Right atrium auricular region (tissue), 2 donors: ENCODE data around the gene FGF10. TPM values are rescaled to one million over a fixed set of nuclear protein-coding genes. Genes with fewer than 3 reads are reported as not detected.

Source experiments
- DNase-seq: peaks from one replicate; pipeline ENCODE4 v3.0.0-alpha.2; 2019; ENCODE audit warnings: low spot score
- H3K27ac ChIP-seq, 2 donors: fragments of 200-600 bp; sonication (generic); 1 replicate in 1 of 2; 2 replicates in 1 of 2; pipeline ENCODE4 v1.5.1; 2016 to 2019
- H3K27me3 ChIP-seq, 2 donors: fragments of 200-600 bp; sonication (generic); one replicate each; pipeline versions ENCODE4 v1.5.1 to v1.6.0; 2017 to 2019
- H3K36me3 ChIP-seq: fragments of 200-600 bp; sonication (generic); one replicate; pipeline ENCODE4 v1.5.1; 2016
- H3K4me1 ChIP-seq, 2 donors: fragments of 200-600 bp; sonication (generic); one replicate each; pipeline versions ENCODE4 v1.5.1 to v1.6.0; 2017 to 2019
- H3K4me3 ChIP-seq, 2 donors: fragments of 200-600 bp; sonication (generic); 1 replicate in 1 of 2; 2 replicates in 1 of 2; pipeline ENCODE4 v1.5.1; 2017 to 2019; ENCODE audit warnings: mild to moderate bottlenecking in 1 of 2, moderate library complexity in 1 of 2
- H3K9me3 ChIP-seq, 2 donors: fragments of 200-600 bp; sonication (generic); one replicate each; pipeline ENCODE4 v1.5.1; 2019
- CTCF ChIP-seq, 2 donors: fragments of 200-600 bp; sonication (generic); IDR thresholded peaks; one replicate each; pipeline ENCODE4 v1.5.1; 2019; ENCODE audit warnings: antibody characterized with exemption in 2 of 2
- total RNA-seq, 2 donors: library from RNA; depleted of rRNA; stranded (reverse); fragments of >200 nt; gene quantifications; one replicate each; pipeline ENCODE4 v1.1.0, GENCODE V29; 2016

FGF10 gene
- total RNA-seq, 2 donors from 2014 or later = 0.19 to 0.75 TPM

- TF ChIP-seq CTCF (IDR thresholded peaks at IDR 0.05) = no peak
- DNase-seq = peak; percentile 61
- H3K27ac ChIP-seq = no peak overlapping the region
- H3K36me3 ChIP-seq = no peaks in the 10 kb centered on the region
- no peaks in the 10 kb centered on the region for H3K4me1 ChIP-seq
- no peaks in the 10 kb centered on the region for H3K27me3 ChIP-seq
- H3K9me3 ChIP-seq = peaks cover 0 to 10% of the 10 kb centered on the region in 2 donors
- no peak overlapping the region for H3K4me3 ChIP-seq
Observed at GRCh38 chr5:44294516-44294915, 94.7 kb downstream of the FGF10 start.

DNA sequence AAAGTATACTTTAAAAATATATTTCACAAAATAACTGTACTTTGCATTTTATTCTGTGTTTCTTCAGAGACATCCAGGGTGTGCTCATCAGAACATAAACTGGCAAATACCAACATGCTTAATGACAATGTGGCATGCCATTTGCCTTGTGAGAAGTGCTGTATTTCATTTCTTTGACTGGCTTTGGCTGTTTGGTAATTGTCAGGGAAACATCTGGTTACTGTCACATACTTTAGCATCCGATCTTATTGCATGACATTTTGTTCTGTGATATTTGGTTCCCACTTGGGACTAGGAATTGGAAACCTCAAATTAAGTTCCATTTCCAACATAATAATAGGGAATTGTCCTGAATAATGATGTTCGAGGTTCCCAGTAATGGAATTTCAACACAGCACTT, 96.5 kb downstream of the FGF10 start:
- Histone ChIP-seq H3K36me3 (no peaks in the 10 kb centered on the region), H3K4me3 (no peak overlapping the region), H3K27ac (no peak overlapping the region), H3K27me3 (no peaks in the 10 kb centered on the region), H3K4me1 (no peaks in the 10 kb centered on the region), H3K9me3 (peaks cover 0 to 13% of the 10 kb centered on the region in 2 donors)
- no peak for TF ChIP-seq CTCF (IDR thresholded peaks at IDR 0.05)
- DNase-seq = no peak

DNA sequence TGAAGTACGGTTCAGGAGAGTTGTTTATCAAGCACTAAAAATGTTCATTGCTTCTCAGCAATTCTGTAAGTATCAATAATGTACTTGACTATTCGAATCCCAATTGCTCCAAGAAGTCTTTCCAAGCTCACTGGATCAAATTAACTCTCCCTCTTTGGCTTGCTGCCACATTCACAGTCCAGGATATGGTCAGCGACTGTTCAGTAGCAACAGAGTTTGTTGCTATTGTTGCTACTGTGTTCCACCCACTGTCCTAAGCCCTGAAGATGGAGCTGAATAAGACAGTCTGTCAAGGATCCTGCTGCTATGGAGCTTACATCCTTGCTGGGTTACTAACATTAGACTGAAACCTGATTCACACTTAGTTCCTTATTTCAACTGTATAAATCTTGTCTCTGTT, 110.8 kb downstream of the FGF10 start:
- Histone ChIP-seq H3K4me3 (no peak overlapping the region), H3K4me1 (no peaks in the 10 kb centered on the region), H3K27ac (no peak overlapping the region), H3K27me3 (no peaks in the 10 kb centered on the region), H3K36me3 (no peaks in the 10 kb centered on the region), H3K9me3 (no peaks in the 10 kb centered on the region)
- TF ChIP-seq CTCF (IDR thresholded peaks at IDR 0.05) = no peak
- DNase-seq = no peak

GRCh38 chr5:44275908-44276307, 113.3 kb downstream of the FGF10 start:
- Histone ChIP-seq H3K36me3 (no peaks in the 10 kb centered on the region), H3K9me3 (no peaks in the 10 kb centered on the region), H3K27ac (no peak overlapping the region), H3K27me3 (no peaks in the 10 kb centered on the region), H3K4me3 (no peak overlapping the region), H3K4me1 (no peaks in the 10 kb centered on the region)
- no peak for TF ChIP-seq CTCF (IDR thresholded peaks at IDR 0.05)
- no peak for DNase-seq

DNA sequence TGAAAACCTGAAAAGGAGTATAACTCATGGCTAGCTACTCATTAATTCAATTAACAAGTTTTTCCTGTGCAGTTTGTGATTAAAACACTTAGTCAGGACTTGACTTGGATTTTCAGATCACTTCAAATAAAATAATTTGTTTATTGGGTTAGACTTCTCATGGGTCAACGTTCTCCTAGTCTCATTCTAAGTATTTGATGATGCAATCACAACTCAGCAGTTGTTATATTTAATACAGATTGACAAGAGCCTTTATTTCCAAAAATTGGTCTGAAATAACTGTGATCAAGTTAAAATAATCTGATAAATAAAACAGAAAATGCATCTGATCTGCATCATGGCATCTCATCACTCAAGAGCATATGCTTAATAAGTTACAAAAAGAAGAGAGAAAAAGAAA, 113.9 kb downstream of the FGF10 start:
- Histone ChIP-seq H3K4me3 (no peak overlapping the region), H3K27ac (no peak overlapping the region), H3K4me1 (no peaks in the 10 kb centered on the region), H3K36me3 (no peaks in the 10 kb centered on the region), H3K27me3 (no peaks in the 10 kb centered on the region), H3K9me3 (no peaks in the 10 kb centered on the region)
- no peak for DNase-seq
- TF ChIP-seq CTCF (IDR thresholded peaks at IDR 0.05) = no peak

- no peak for DNase-seq
- no peak overlapping the region for H3K27ac ChIP-seq
- H3K4me3 ChIP-seq = no peak overlapping the region
- no peaks in the 10 kb centered on the region for H3K36me3 ChIP-seq
- no peaks in the 10 kb centered on the region for H3K27me3 ChIP-seq
- no peaks in the 10 kb centered on the region for H3K4me1 ChIP-seq
- no peak for TF ChIP-seq CTCF (IDR thresholded peaks at IDR 0.05)
- H3K9me3 ChIP-seq = no peaks in the 10 kb centered on the region
Observed at GRCh38 chr5:44267909-44268308, 121.3 kb downstream of the FGF10 start.
